ENCODE data around the gene CSK. TPM values are rescaled to one million over a fixed set of nuclear protein-coding genes. Genes with fewer than 3 reads are reported as not detected.

CSK gene
- total RNA-seq, 2 donors from 2014 or later: 64.3 to 126 TPM

- H3K9ac ChIP-seq (ENCODE audit: low read depth in 2 of 2, low read length in 2 of 2): peak overlapping the region; percentile 66 to 79
- intact Hi-C loops (cut with DNase I): loop anchor here (5.0 kb wide), 1 partner anchor 122 kb away; no protein-coding TSS in a partner anchor
Measured at GRCh38 chr15:74780523-74781430, 1.1 kb upstream of the CSK start.

GRCh38 chr15:74782259-74783071 lies 585 bp downstream of the CSK start:
- no peaks in the 10 kb centered on the region for H3K36me3 ChIP-seq
- H3K27ac ChIP-seq: peak overlapping the region; percentile 79
- H3K9ac ChIP-seq (ENCODE audit: low read depth in 2 of 2, low read length in 2 of 2): peak overlapping the region; percentile 66 to 100
- H3K9me3 ChIP-seq: no peaks in the 10 kb centered on the region
- H3K4me1 ChIP-seq: peaks cover 33% of the 10 kb centered on the region
- TF ChIP-seq CTCF (IDR thresholded peaks at IDR 0.05): no peak
- DNase-seq: peak; percentile 45
- peak overlapping the region; percentile 70 for H3K4me3 ChIP-seq
- intact Hi-C loops (cut with DNase I): loop anchor here (5.0 kb wide), 1 partner anchor 120 kb away; no protein-coding TSS in a partner anchor
- H3K27me3 ChIP-seq: no peaks in the 10 kb centered on the region

More at GRCh38 chr15:74780523-74781430, 1.1 kb upstream of the CSK start:
- Histone ChIP-seq H3K27me3 (no peaks in the 10 kb centered on the region), H3K36me3 (no peaks in the 10 kb centered on the region), H3K9me3 (no peaks in the 10 kb centered on the region), H3K4me3 (peak overlapping the region; percentile 35), H3K4me1 (peaks cover 21% of the 10 kb centered on the region), H3K27ac (peak overlapping the region; percentile 81)
- TF ChIP-seq CTCF (IDR thresholded peaks at IDR 0.05): no peak
- DNase-seq: peak; percentile 51

- no peak for TF ChIP-seq CTCF (IDR thresholded peaks at IDR 0.05)
- Histone ChIP-seq H3K27me3 (no peaks in the 10 kb centered on the region), H3K4me1 (peaks cover 36% of the 10 kb centered on the region), H3K27ac (peak overlapping the region; percentile 79), H3K36me3 (no peaks in the 10 kb centered on the region), H3K4me3 (peak overlapping the region; percentile 70), H3K9me3 (no peaks in the 10 kb centered on the region), H3K9ac (ENCODE audit: low read depth in 2 of 2, low read length in 2 of 2) (peak overlapping the region; percentile 66 to 100)
- DNase-seq: peak; percentile 71
- intact Hi-C loops (cut with DNase I): loop anchor here (5.0 kb wide), 1 partner anchor 119 kb away; no protein-coding TSS in a partner anchor
Measured at GRCh38 chr15:74783072-74783807, 1.4 kb downstream of the CSK start.

GRCh38 chr15:74783808-74784175 lies 1.9 kb downstream of the CSK start:
- H3K9ac ChIP-seq (ENCODE audit: low read depth in 2 of 2, low read length in 2 of 2): peak overlapping the region; percentile 66 to 100
- no peak for DNase-seq
- peak overlapping the region; percentile 70 for H3K4me3 ChIP-seq
- H3K36me3 ChIP-seq: no peaks in the 10 kb centered on the region
- H3K27ac ChIP-seq: peak overlapping the region; percentile 79
- H3K9me3 ChIP-seq: no peaks in the 10 kb centered on the region
- TF ChIP-seq CTCF (IDR thresholded peaks at IDR 0.05): no peak
- H3K4me1 ChIP-seq: peaks cover 41% of the 10 kb centered on the region
- no peaks in the 10 kb centered on the region for H3K27me3 ChIP-seq
- intact Hi-C loops (cut with DNase I): loop anchor here (5.0 kb wide), 1 partner anchor 119 kb away; no protein-coding TSS in a partner anchor
